Neutrophil (primary cell): ENCODE results near the gene RPS6KA2.

Experiments used
- H3K27ac ChIP-seq: fragments of 200-600 bp; sonication (generic); 2 replicates; pipeline ENCODE4 v1.5.1; 2016; ENCODE audit warnings: mild to moderate bottlenecking, moderate library complexity
- H3K27me3 ChIP-seq: fragments of 200-600 bp; sonication (generic); 2 replicates; pipeline ENCODE4 v1.6.0; 2016; ENCODE audit warnings: mild to moderate bottlenecking
- H3K36me3 ChIP-seq: fragments of 200-600 bp; sonication (generic); 2 replicates; pipeline ENCODE4 v1.5.1; 2017
- H3K4me1 ChIP-seq, 2 experiments: fragments of 200-600 bp in 1 of 2; sonication (generic) in 1 of 2; 1 replicate in 1 of 2; 2 replicates in 1 of 2; pipeline versions ENCODE4 v1.5.1 to v1.6.1; 2013 to 2016; ENCODE audit warnings: low read depth in 1 of 2, low read length in 1 of 2, mild to moderate bottlenecking in 1 of 2, moderate library complexity in 1 of 2; ENCODE audit not compliant: control insufficient read depth in 1 of 2, insufficient read depth in 1 of 2
- H3K4me3 ChIP-seq, 2 experiments: fragments of 200-600 bp in 1 of 2; sonication (generic) in 1 of 2; 1 replicate in 1 of 2; 2 replicates in 1 of 2; pipeline ENCODE4 v1.5.1; 2013 to 2016; ENCODE audit warnings: low read depth in 1 of 2, low read length in 1 of 2, mild to moderate bottlenecking in 1 of 2, moderate library complexity in 1 of 2
- H3K9me3 ChIP-seq: fragments of 200-600 bp; sonication (generic); 2 replicates; pipeline ENCODE4 v1.5.1; 2016
- TF ChIP-seq, protein P1 (sequence below): fragments of 200-600 bp; sonication (generic); IDR thresholded peaks from 2 replicates; pipeline ENCODE4 v1.5.1; 2016; ENCODE audit warnings: antibody characterized with exemption

Gene RPS6KA2

DNA sequence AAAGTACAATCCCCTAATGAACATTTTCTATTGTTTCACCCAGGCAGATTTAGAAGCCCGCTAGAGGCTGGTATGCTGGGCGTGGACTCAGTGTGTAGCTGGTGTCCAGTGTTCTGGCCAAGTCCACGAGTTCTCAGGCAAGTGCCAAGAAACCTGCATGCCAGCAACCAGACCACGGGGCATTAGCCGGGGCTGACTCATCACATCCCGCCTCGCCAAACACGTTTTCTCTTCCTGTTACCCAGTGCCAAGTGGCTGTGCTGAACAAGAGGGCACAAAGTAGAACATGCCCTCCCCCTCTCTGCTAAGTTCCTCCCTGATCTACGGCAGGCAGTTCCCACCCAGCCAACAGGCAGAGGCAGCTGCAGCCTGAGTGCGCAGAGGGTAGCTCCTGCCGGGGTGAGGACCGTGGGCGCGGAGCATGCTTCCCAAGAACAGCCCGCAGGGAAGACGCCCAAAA, 70.2 kb downstream of the RPS6KA2 start:
- no peaks in the 10 kb centered on the region for H3K27me3 ChIP-seq
- no peaks in the 10 kb centered on the region for H3K9me3 ChIP-seq
- no peak overlapping the region for H3K4me3 ChIP-seq
- H3K36me3 ChIP-seq = no peaks in the 10 kb centered on the region
- TF ChIP-seq, protein P1, sequence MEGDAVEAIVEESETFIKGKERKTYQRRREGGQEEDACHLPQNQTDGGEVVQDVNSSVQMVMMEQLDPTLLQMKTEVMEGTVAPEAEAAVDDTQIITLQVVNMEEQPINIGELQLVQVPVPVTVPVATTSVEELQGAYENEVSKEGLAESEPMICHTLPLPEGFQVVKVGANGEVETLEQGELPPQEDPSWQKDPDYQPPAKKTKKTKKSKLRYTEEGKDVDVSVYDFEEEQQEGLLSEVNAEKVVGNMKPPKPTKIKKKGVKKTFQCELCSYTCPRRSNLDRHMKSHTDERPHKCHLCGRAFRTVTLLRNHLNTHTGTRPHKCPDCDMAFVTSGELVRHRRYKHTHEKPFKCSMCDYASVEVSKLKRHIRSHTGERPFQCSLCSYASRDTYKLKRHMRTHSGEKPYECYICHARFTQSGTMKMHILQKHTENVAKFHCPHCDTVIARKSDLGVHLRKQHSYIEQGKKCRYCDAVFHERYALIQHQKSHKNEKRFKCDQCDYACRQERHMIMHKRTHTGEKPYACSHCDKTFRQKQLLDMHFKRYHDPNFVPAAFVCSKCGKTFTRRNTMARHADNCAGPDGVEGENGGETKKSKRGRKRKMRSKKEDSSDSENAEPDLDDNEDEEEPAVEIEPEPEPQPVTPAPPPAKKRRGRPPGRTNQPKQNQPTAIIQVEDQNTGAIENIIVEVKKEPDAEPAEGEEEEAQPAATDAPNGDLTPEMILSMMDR = no peak
- H3K27ac ChIP-seq = no peak overlapping the region
- peaks cover 0 to 12% of the 10 kb centered on the region in 2 experiments for H3K4me1 ChIP-seq

DNA sequence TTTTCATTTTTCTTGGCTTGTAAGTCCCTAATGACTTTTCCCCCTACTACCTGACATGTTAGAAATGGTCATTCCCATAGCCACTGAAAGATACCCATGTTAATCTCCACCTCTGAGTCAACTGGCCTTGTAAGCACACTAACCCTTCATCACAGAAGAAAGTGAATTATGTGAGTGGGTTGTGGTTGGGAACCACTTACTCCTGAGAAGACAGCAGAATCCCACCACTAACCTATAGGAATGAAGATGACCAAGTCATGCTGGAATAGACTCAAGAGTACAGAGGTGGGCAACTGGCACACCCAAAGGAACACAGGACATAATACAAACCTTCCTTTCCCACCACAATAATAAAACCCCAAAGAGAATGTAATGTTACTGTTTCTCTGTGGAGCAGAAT, 70.7 kb downstream of the RPS6KA2 start:
- Histone ChIP-seq H3K36me3 (no peaks in the 10 kb centered on the region), H3K4me3 (no peak overlapping the region), H3K9me3 (no peaks in the 10 kb centered on the region), H3K4me1 (peaks cover 0 to 12% of the 10 kb centered on the region in 2 experiments), H3K27ac (no peak overlapping the region), H3K27me3 (no peaks in the 10 kb centered on the region)
- TF ChIP-seq, protein P1 = no peak

DNA sequence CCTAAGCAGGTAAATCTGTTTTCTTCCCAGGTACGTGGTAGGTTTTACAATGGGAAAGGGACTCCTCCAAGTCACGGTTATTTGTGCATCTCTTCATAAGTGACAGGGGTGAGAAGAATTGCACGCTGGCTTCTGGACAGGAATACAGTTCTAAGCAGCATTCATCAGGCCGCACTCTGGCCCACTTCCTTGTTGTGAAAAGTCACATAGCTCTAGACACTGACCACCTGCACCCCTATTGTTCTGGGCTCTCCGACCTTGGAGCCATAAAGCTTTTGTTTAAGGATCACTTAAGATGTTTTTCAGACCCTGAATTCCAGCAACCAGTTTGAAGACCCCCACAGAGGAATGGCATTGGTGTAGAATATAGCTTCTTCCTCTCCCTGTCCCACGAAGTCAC, 72.0 kb downstream of the RPS6KA2 start:
- H3K27ac ChIP-seq = no peak overlapping the region
- H3K9me3 ChIP-seq = no peaks in the 10 kb centered on the region
- no peaks in the 10 kb centered on the region for H3K36me3 ChIP-seq
- H3K4me3 ChIP-seq = no peak overlapping the region
- TF ChIP-seq, protein P1 = no peak
- peaks cover 0 to 12% of the 10 kb centered on the region in 2 experiments for H3K4me1 ChIP-seq
- H3K27me3 ChIP-seq = no peaks in the 10 kb centered on the region

DNA sequence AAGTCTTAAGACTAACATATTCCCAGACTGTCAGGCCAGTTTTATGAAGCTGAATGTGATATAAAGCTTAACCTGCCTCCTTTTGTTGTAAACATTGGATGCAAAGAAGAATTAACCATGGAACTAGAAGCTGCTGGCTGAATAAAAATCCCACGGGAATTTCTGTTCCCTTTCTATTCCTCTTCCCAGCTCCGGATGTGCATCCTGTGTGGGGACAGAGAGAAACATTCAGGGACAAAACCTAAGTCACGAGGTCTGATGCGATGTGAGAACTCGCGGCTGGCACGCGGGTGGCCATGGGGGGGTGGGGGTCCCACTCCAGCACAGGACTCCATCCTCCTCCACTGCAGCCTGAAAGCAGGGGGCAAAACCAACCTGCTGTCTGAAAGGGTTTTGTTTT, 72.7 kb downstream of the RPS6KA2 start:
- peaks cover 0 to 10% of the 10 kb centered on the region in 2 experiments for H3K4me1 ChIP-seq

DNA sequence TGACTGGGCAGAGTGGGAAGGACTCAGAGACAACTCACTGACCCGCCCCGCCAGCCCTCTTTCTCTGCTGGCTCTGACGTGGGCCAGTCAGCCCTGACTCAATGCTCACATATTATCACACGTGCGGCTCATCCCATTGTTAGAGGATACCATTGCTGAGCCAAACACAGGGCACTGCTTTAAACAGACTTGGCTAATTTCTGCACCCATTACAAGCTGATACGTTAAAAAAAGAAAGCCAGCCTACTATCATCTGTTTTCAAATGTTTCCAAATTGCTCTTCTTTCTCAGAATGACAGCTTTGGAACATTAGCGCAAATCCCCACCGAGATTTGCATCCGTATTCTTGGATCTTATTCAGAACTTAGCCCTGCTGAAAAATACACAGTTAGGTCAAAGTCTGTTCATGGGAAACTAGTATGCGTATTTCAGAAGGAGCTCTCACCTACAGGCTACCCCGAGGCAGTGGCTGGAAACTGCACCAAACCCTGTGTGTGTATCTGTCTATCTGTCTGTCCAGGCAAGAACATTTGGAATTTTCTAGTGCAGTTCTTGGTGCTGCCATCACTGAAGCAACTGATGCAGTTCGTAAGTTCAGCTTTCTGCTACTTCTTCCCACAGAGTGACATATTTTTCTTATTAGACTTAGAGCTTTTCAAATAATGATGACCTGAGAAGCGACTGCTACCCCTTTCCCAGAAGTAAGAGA, 73.3 kb downstream of the RPS6KA2 start:
- TF ChIP-seq, protein P1 = no peak
- Histone ChIP-seq H3K27me3 (no peaks in the 10 kb centered on the region), H3K27ac (no peak overlapping the region), H3K9me3 (no peaks in the 10 kb centered on the region), H3K4me1 (peaks cover 0 to 8% of the 10 kb centered on the region in 2 experiments), H3K4me3 (no peak overlapping the region), H3K36me3 (no peaks in the 10 kb centered on the region)

More for the DNA sequence above, 72.7 kb downstream of the RPS6KA2 start:
- TF ChIP-seq, protein P1 = no peak
- Histone ChIP-seq H3K4me3 (no peak overlapping the region), H3K27ac (no peak overlapping the region), H3K36me3 (no peaks in the 10 kb centered on the region), H3K9me3 (no peaks in the 10 kb centered on the region), H3K27me3 (no peaks in the 10 kb centered on the region)
